K562 (cell line): ENCODE data around the gene RAB40B. TPM values are rescaled to one million over a fixed set of nuclear protein-coding genes. Genes with fewer than 3 reads are reported as not detected.

Experiments
- ATF1 ChIP-seq, 2 experiments: fragments of 450-650 bp in 1 of 2; IDR thresholded peaks; 2 replicates each; pipeline ENCODE4 v1.6.1; 2016; ENCODE audit warnings: missing compliant biosample characterization in 1 of 2, missing genetic modification characterization in 1 of 2
- ATF3 ChIP-seq, 2 experiments: fragments of 450-650 bp in 1 of 2; sonication (generic) in 1 of 2; formaldehyde crosslinking in 1 of 2; IDR thresholded peaks in 1 of 2; conservative IDR thresholded peaks in 1 of 2; 2 replicates each; pipeline versions ENCODE4 v1.6.1 to v1.8.1; 2016 to 2023; ENCODE audit warnings: mild to moderate bottlenecking in 2 of 2, moderate library complexity in 2 of 2, inconsistent platforms in 1 of 2, missing genetic modification reagents in 1 of 2
- BHLHE40 ChIP-seq: IDR thresholded peaks from 2 replicates; pipeline ENCODE4 v1.6.1; 2011; ENCODE audit warnings: low read length, improper control_type of control experiment
- CGGBP1 ChIP-seq: fragments of 250-450 bp; sonication (Bioruptor Pico); IDR thresholded peaks from 2 replicates; pipeline ENCODE4 v1.9.0; 2021; ENCODE audit warnings: mild to moderate bottlenecking
- DNMT1 ChIP-seq: fragments of 450-650 bp; IDR thresholded peaks from 2 replicates; pipeline ENCODE4 v1.6.1; 2016; ENCODE audit warnings: antibody characterized with exemption, mild to moderate bottlenecking
- DPF2 ChIP-seq: fragments of 450-650 bp; IDR thresholded peaks from 2 replicates; pipeline ENCODE4 v1.6.1; 2016
- GABPA ChIP-seq: fragments of 200-800 bp; sonication (Bioruptor generic); conservative IDR thresholded peaks from 2 replicates; pipeline ENCODE4 v1.6.1; 2016; ENCODE audit warnings: low read depth, missing genetic modification characterization, missing compliant biosample characterization
- KDM2B ChIP-seq: fragments of 250-450 bp; sonication (Bioruptor Pico); IDR thresholded peaks from 2 replicates; pipeline ENCODE4 v1.8.0; 2021; ENCODE audit warnings: mild to moderate bottlenecking, moderate library complexity
- MYNN ChIP-seq, 2 experiments: sonication (generic); formaldehyde crosslinking in 1 of 2; IDR thresholded peaks; 2 replicates each; pipeline versions ENCODE4 v1.5.0 to v1.6.1; 2016 to 2020; ENCODE audit warnings: antibody characterized with exemption in 1 of 2, missing genetic modification reagents in 1 of 2
- NELFE ChIP-seq: IDR thresholded peaks from 2 replicates; pipeline ENCODE4 v1.6.1; 2011; ENCODE audit warnings: mild to moderate bottlenecking; ENCODE audit not compliant: insufficient read depth, insufficient read length
- NRF1 ChIP-seq, 2 experiments: fragments of 450-650 bp; IDR thresholded peaks in 1 of 2; conservative IDR thresholded peaks in 1 of 2; 2 replicates each; pipeline ENCODE4 v1.6.1; 2014; ENCODE audit warnings: mild to moderate bottlenecking in 2 of 2
- PHF21A ChIP-seq: fragments of 450-650 bp; IDR thresholded peaks from 2 replicates; pipeline ENCODE4 v1.6.1; 2017; ENCODE audit warnings: low read depth, borderline replicate concordance
- TARDBP ChIP-seq: fragments of 450-650 bp; IDR thresholded peaks from 2 replicates; pipeline ENCODE4 v1.6.1; 2016
- ZBTB11 ChIP-seq, 3 experiments: fragments of 200-800 bp in 1 of 3; fragments of 250-450 bp in 1 of 3; fragments of 450-650 bp in 1 of 3; sonication (Bioruptor Pico) in 1 of 3; sonication (Bioruptor generic) in 1 of 3; formaldehyde crosslinking in 1 of 3; IDR thresholded peaks; 2 replicates each; pipeline versions ENCODE4 v1.6.1 to v1.8.0; 2016 to 2022; ENCODE audit warnings: mild to moderate bottlenecking in 2 of 3, missing genetic modification characterization in 2 of 3, missing compliant biosample characterization in 1 of 3, moderate library complexity in 1 of 3
- ZC3H11A ChIP-seq: IDR thresholded peaks from 2 replicates; pipeline ENCODE4 v1.6.1; 2012; ENCODE audit warnings: low read depth, low read length, improper control_type of control experiment
- ZNF23 ChIP-seq: fragments of 250-450 bp; sonication (Bioruptor Pico); IDR thresholded peaks from 2 replicates; pipeline ENCODE4 v1.4.0; 2020; ENCODE audit warnings: mild to moderate bottlenecking
- ZNF239 ChIP-seq: fragments of 250-450 bp; sonication (Bioruptor Pico); IDR thresholded peaks from 2 replicates; pipeline ENCODE4 v1.4.0; 2020; ENCODE audit warnings: mild to moderate bottlenecking
- ZNF584 ChIP-seq: fragments of 200-800 bp; sonication (Bioruptor generic); IDR thresholded peaks from 2 replicates; pipeline ENCODE4 v1.6.1; 2016; ENCODE audit warnings: low read depth, mild to moderate bottlenecking, missing genetic modification characterization, missing compliant biosample characterization
- polyA plus RNA-seq, 8 experiments: library from polyadenylated mRNA; depleted of rRNA in 4 of 8; stranded (reverse) in 5 of 8; unstranded in 3 of 8; fragments of >200 nt; fragmentation: Nextera tagmentation in 2 of 8; fragmentation: Illumina TruSeq in 1 of 8; extraction: Ambion mirVana in 2 of 8; extraction: Trizol in 1 of 8; gene quantifications; 2 replicates each; pipeline versions ENCODE4 v1.2.1 to v1.2.3, GENCODE V29; 2011 to 2014; ENCODE audit warnings: inconsistent platforms in 1 of 8, missing spikeins in 1 of 8
- total RNA-seq, 7 experiments: library from RNA; depleted of rRNA in 6 of 7; stranded (reverse); fragments of >200 nt in 6 of 7; fragmentation: Illumina TruSeq in 2 of 7; extraction: Trizol in 2 of 7; gene quantifications; 2 replicates each; pipeline versions ENCODE4 v1.2.1 to v1.2.3, GENCODE V29; 2011 to 2021; ENCODE audit warnings: low replicate concordance in 1 of 7
- TF ChIP-seq, protein P1 (sequence below): fragments of 250-450 bp; sonication (Bioruptor Pico); IDR thresholded peaks from 2 replicates; pipeline ENCODE4 v1.4.0; 2020; ENCODE audit warnings: mild to moderate bottlenecking

Gene RAB40B
- total and polyA plus RNA-seq, 9 of the 15 experiments (the other 6 are each of a cell fraction or from before 2014, with no cell fraction given) = 0.13 to 4.6 (median 1.4) TPM

- TF ChIP-seq ATF3 (IDR thresholded peaks at IDR 0.05) (peak; percentile 27; the same call in 1 of the 2 replicates), ATF3 (CRISPR knock-in tag; conservative IDR thresholded peaks at IDR 0.05) (no peak), PHF21A (no peak), ZNF584 (CRISPR knock-in tag) (0 out of 2 replicates have a peak, but pooled peaks have one; percentile 39), ZBTB11 (CRISPR knock-in tag; IDR thresholded peaks at IDR 0.05) (peak in 1 of 3 experiments; percentile 71; a peak in 2 of 6 replicates), TARDBP (no peak), GABPA (tag) (peak; percentile 38; the same call in 1 of the 2 replicates), KDM2B (CRISPR knock-in tag) (0 out of 2 replicates have a peak, but pooled peaks have one; percentile 11), MYNN (IDR thresholded peaks at IDR 0.05) (no peak), MYNN (CRISPR knock-in tag; IDR thresholded peaks at IDR 0.05) (no peak), BHLHE40 (peak; percentile 25; the same call in 1 of the 2 replicates), ZC3H11A (no peak), ZNF23 (CRISPR knock-in tag) (no peak), DPF2 (no peak), CGGBP1 (CRISPR knock-in tag) (no peak), ZNF239 (no peak), NELFE (no peak), DNMT1 (no peak), ATF1 (CRISPR knock-in tag; IDR thresholded peaks at IDR 0.05) (0 out of 2 replicates have a peak, but pooled peaks have one; percentile 53), ATF1 (tag; IDR thresholded peaks at IDR 0.05) (peak; percentile 95), NRF1 (conservative IDR thresholded peaks at IDR 0.05 in 1 of 2, IDR thresholded peaks at IDR 0.05 in 1 of 2) (peak; percentile 77 to 80)
- TF ChIP-seq, protein P1, sequence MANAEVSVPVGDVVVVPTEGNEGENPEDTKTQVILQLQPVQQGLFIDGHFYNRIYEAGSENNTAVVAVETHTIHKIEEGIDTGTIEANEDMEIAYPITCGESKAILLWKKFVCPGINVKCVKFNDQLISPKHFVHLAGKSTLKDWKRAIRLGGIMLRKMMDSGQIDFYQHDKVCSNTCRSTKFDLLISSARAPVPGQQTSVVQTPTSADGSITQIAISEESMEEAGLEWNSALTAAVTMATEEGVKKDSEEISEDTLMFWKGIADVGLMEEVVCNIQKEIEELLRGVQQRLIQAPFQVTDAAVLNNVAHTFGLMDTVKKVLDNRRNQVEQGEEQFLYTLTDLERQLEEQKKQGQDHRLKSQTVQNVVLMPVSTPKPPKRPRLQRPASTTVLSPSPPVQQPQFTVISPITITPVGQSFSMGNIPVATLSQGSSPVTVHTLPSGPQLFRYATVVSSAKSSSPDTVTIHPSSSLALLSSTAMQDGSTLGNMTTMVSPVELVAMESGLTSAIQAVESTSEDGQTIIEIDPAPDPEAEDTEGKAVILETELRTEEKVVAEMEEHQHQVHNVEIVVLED = peak; percentile 62; the same call in 1 of the 2 replicates
These were observed 36.7 kb upstream of the RAB40B start, which contains the start of gene FN3K (continued) for GRCh38 chr17:82734987-82735866.
